ENCODE measurements around the gene CACNA1B.

The CACNA1B gene

DNA sequence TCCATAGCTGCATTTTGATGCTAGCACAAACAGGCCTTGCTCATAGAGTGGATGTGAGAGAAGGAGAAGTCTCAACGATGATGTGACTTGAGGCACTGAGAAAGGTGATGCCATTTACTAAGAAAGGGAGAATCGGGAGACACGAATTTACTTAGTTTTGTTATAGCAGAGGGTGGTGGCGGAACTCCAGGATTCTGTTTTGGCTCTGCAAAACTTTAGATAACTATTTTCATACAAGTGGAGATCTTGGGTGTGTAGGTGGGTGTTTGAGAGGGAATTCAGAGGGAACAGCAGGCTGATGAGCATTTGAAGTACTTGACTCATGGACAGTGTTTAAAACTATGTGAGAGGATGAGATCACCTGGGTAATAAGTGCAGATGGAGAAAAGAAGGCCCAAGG lies 43.2 kb downstream of the CACNA1B start:
- no peak for DNase-seq (ENCODE audit: low read depth in 2 of 2)

GRCh38 chr9:137924169-137924568 lies 46.6 kb downstream of the CACNA1B start:
- DNase-seq (ENCODE audit: low read depth in 2 of 2): no peak

DNA sequence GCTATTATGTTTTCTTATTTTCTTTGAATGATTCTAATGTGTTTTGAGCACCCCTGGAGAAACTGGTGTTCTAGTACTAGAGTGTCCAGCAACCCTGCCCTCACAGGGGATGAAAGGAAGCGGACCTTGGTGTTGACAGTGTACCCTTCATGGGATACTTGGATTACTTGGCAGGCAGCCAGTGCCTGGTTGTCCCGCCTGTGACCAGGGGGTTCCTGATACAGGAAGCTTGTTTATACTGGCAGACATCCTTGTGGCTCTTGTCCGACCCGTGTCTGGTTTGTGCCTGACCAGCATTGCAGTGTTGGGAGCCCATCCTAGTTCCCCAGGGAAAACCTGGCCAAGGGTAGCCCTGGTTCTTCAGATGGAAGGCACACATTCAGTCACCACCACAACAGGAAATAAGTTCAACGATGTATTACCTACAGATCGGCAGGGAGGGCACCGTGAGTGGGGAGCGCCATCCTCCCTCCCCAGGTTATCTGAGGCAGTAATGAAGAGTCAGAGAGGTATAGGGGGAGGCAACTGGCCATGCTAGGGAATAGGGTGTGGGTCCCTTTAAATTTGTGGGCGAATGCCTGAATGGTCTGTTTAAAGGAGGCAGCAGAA lies 47.3 kb downstream of the CACNA1B start:
- no peak for DNase-seq (ENCODE audit: low read depth in 2 of 2)

GRCh38 chr9:137943655-137944054 lies 66.1 kb downstream of the CACNA1B start:
- DNase-seq (ENCODE audit: low read depth in 2 of 2): no peak

- no peak for DNase-seq (ENCODE audit: low read depth in 2 of 2)
Observed at GRCh38 chr9:137945581-137945980, 68.0 kb downstream of the CACNA1B start.

- DNase-seq (ENCODE audit: low read depth in 2 of 2): no peak
Observed at GRCh38 chr9:137946993-137947392, 69.4 kb downstream of the CACNA1B start.

GRCh38 chr9:137948642-137949041 lies 71.1 kb downstream of the CACNA1B start:
- DNase-seq (ENCODE audit: low read depth in 2 of 2): no peak

DNA sequence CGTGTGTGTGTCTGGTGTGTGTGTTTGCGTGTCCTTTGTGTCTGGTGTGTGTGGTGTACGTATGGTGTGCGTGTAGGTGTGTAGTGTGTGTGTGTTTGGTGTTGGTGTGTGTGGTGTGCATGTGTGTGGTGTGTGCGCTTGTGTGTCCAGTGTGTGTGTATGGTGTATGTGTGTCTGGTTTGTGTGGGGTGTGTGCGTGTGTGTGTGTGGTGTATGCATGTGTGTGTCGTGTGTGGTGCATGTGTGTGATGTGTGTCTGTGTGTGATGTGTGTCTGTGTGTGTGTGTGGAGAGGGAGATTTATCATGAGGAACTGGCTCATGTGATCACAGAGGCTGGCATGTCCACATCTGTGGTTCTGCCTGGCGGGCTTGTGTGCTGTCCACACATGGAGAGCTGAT lies 71.7 kb downstream of the CACNA1B start:
- DNase-seq (ENCODE audit: low read depth in 2 of 2): no peak

GRCh38 chr9:137951107-137951506 lies 73.5 kb downstream of the CACNA1B start:
- no peak for DNase-seq (ENCODE audit: low read depth in 2 of 2)

DNA sequence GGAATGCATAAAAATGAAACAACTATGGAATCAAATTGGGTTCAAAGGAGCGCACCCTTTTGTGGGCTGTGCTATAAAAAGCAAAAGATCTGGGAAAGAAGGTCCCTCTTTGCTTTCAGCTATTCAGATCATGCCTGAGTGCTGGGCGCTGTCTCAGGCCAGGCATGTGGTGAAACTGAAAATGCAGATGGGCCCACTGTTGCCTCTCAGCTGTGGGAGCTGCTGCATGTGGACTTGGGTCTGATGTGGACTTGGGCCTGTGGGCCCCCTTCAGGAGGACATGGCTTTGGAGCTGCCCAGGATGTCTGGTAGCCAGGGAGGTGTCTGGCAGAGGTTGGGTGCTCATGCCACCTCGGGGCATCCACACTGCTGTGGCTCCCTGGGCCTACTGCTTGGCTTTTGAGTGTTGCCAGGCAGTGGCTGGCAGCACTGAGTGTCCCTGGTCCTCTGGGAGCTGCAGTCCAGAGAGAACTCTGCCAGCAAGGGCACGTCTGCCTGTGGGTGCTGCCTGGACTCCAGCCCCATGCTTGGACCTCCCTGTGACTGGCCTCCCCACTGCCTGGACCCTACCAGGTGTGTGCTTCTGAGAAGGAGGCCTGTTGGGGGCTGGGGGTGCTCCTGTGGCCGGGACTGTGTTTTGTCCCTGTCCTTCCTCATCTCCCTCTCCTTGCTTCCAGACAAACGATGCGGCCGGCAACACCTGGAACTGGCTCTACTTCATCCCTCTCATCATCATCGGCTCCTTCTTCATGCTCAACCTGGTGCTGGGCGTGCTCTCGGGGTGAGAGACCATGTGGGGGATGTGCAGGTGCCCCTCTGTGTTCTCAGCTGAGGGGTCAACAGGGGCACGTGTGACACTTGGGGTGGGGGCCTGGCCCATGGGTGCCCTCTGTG lies 74.3 kb downstream of the CACNA1B start:
- no peak for DNase-seq (ENCODE audit: low read depth in 2 of 2)

DNA sequence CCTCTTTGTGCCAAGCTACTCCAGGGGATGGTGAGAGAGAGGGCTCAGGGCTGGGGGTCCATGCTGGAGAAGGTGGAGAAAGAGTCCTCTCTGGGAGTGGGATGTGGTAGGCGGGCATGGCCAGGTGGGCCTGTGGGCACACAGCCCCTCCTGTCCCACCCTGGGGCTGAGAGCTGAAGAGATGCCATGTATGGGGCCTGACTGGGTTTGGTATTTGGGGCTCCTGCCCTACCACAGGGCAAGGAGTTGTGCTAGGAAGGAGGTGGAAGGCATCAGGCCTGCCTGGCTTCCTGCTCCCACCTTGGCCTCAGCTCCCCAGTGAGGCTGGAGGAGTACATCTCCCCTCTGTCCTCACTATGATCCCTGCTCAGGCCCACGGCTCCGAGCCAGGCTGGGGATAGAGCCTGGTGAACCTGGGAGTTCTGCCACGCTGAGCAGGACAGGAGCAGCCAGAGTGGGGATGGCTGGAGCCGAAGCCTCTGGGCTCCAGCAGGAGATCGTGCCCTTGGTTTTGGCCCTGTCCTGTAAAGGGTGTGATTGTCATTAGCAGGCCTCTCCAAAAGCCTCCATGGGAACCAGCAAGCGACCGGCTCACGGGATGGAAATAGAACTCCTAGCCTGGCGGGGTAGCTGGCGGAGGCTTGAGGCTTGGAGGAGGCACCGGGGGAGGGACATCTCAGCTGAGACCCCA lies 75.5 kb downstream of the CACNA1B start:
- no peak for DNase-seq (ENCODE audit: low read depth in 2 of 2)

DNA sequence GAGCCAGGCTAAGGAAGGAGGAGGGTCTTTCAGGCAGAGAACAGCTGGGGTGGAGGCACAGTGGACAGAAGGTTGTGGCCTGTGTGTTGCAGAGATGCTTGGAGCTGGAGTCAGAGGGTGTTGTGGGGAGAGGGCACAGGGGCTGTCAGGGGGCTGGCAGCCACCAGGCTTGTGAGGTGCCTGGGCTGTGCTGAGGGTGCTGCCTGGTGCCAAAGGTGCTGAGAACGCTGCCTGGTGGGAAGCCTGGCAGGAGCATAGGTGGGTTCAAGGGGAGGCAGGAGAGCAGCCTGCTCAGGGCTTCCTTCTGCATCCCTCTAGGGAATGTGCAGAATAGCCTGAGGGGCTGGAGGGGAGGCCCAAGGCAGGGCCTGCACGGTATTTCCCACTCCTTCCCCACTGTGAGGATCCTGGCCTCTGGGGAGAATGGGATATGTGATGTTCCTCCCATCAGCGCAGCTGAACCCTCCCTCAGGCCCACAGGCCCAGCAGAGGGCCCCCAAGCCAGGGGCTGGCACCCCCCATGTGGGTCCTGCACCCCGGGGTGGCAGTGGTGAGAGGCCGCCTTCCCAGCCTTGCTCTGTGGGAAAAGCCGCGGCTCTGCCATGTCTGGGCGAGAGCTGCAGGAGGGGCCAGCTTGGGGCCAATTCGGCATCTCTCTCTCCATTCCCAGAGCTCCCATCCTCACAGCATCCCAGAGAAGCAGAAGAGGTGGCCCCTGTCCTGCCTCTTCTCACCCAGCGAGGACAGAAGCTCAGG lies 76.3 kb downstream of the CACNA1B start:
- DNase-seq (ENCODE audit: low read depth in 2 of 2): no peak

DNA sequence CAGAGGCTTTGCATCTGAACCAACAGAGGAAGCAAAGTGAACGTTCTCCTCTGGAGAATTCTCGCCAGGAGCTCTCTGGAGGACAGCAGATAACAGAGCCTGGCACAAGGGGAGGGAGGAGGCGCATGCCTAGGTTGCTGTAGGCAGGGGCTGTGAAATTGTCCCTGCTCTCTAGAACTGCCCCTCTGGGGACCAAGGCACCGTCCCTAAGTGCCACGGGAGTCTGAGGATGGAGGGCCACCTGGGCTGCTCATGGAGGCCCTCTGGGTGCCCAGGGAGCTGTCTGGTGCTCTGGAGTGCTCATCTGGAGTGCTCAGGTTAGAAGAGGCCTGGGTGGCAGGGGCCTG lies 77.6 kb downstream of the CACNA1B start:
- no peak for DNase-seq (ENCODE audit: low read depth in 2 of 2)

- no peak for DNase-seq (ENCODE audit: low read depth in 2 of 2)
Observed at GRCh38 chr9:137955586-137955985, 78.0 kb downstream of the CACNA1B start.

- DNase-seq (ENCODE audit: low read depth in 2 of 2): no peak
Observed at GRCh38 chr9:137956039-137956438, 78.5 kb downstream of the CACNA1B start.

DNA sequence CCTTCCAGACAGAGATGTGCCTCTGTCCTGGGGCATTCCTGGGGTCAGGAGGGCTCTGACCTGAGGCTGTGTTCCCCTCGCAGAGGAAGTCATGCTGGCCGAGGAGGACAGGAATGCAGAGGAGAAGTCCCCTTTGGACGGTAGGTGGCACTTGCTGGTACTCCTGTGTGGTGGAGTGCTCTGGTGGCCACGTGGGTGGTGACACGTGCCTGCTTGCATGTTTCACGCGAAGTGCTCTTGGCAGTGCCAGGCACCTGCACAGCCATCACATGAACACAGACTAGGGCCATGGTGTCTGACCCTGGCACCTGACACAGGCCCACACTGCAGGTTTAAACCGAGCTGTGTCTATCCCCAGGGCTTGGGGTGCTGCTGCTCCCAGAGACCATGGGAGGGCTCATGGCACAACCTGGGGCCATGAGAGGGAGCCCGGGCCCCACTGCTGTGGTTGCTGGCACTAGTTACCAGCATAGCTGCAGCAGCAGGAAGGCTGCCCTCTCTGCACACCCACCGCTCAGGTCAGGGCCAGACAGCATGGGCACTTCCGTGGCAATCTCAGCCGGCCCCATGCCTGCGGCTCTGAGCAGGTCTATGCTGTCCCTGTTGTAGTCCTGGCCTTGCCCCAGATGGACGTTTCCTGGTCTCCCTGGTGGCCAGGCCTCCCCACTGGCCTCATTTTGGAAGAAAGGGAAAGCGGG lies 79.3 kb downstream of the CACNA1B start:
- DNase-seq (ENCODE audit: low read depth in 2 of 2): no peak

DNA sequence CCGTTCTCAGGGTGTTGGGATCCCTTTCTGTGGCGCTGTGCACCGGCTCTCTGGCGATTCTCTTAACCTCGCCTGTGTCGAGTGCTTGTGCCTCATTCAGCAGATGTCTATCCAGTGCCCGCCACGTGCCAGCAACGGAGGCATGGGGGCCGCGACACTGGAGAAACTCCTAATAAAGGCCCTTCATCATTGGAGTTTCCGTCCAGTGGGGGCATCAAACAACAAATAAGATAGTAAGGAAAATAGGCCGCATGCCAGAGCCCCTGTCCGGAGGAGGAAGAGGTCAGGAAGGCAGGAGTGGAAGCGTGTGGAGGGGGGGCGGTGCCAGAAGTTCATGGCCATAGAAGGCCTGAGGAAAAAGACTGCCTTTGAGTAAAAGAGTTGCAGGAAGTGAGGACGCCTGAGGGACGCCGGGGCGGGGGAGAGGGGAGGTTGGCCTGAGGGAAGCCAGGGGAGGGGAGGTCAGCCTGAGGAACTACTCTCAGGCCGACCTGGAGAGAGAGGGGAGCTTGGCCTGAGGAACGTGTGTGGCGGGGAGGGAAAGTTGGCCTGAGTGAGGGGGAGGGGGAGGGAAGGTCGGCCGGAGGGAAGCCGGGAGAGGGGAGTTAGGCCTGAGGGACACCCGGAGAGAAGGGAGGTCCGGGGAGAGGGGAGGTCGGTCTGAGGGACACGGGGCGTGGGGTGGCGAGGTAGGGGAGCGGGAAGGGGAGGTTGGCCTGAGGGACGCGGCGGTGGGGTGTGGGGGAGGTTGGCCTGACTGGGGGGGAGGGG lies 82.2 kb downstream of the CACNA1B start:
- no peak for DNase-seq (ENCODE audit: low read depth in 2 of 2)

- DNase-seq (ENCODE audit: low read depth in 2 of 2): no peak
Observed at GRCh38 chr9:137960496-137960895, 82.9 kb downstream of the CACNA1B start.

GRCh38 chr9:137963525-137963924 lies 85.9 kb downstream of the CACNA1B start:
- no peak for DNase-seq (ENCODE audit: low read depth in 2 of 2)

GRCh38 chr9:137965177-137965795 lies 87.7 kb downstream of the CACNA1B start:
- DNase-seq (ENCODE audit: low read depth in 2 of 2): no peak
